ENCODE data around the gene ICOSLG.

GRCh38 chr21:44199448-44199847 lies 41.3 kb downstream of the ICOSLG start:
- TF ChIP-seq POLR2A (IDR thresholded peaks at IDR 0.05): no peak
- no peak for TF ChIP-seq CTCF (IDR thresholded peaks at IDR 0.05)
